IPS-18a (cell line): ENCODE measurements around the gene RLBP1.

Experiments
- H3K27ac ChIP-seq: one replicate; pipeline ENCODE4 v1.5.1; 2013; ENCODE audit warnings: low read length
- H3K27me3 ChIP-seq: one replicate; pipeline ENCODE4 v1.6.1; 2013; ENCODE audit warnings: mild to moderate bottlenecking, low read length; ENCODE audit not compliant: control insufficient read depth, insufficient read depth
- H3K36me3 ChIP-seq: one replicate; pipeline ENCODE4 v1.6.1; 2013; ENCODE audit warnings: low read depth, low read length; ENCODE audit not compliant: control insufficient read depth
- H3K4me1 ChIP-seq: one replicate; pipeline ENCODE4 v1.6.1; 2013; ENCODE audit warnings: low read depth, low read length; ENCODE audit not compliant: control insufficient read depth
- H3K4me3 ChIP-seq: one replicate; pipeline ENCODE4 v1.5.1; 2013; ENCODE audit warnings: low read length
- H3K9ac ChIP-seq: one replicate; pipeline ENCODE4 v1.6.1; 2013; ENCODE audit warnings: mild to moderate bottlenecking, low read length, moderate library complexity
- H3K9me3 ChIP-seq: one replicate; pipeline ENCODE4 v1.6.1; 2013; ENCODE audit warnings: low read depth, low read length; ENCODE audit not compliant: control insufficient read depth

The RLBP1 gene

GRCh38 chr15:89161666-89162065 lies 59.7 kb downstream of the RLBP1 start:
- Histone ChIP-seq H3K4me1 (peaks cover 11% of the 10 kb centered on the region), H3K9ac (no peak overlapping the region), H3K36me3 (no peaks in the 10 kb centered on the region), H3K4me3 (no peak overlapping the region), H3K9me3 (no peaks in the 10 kb centered on the region), H3K27me3 (no peaks in the 10 kb centered on the region), H3K27ac (no peak overlapping the region)
